Muscle layer of colon (tissue), 2 donors: Measurements from ENCODE around the gene GCNT2.
"Not testable (repeated sequence)": the region's sequence is repeated elsewhere in the genome, so short reads cannot be mapped to it uniquely, and the experiment has no call there.

Source experiments
- H3K27ac ChIP-seq: one replicate; pipeline ENCODE4 v1.7.0; 2013; ENCODE audit warnings: low read depth, mild to moderate bottlenecking, low read length, moderate library complexity
- H3K27me3 ChIP-seq, 2 donors: one replicate each; pipeline ENCODE4 v1.7.0; 2013; ENCODE audit warnings: low read length in 2 of 2, mild to moderate bottlenecking in 2 of 2; ENCODE audit not compliant: insufficient read depth in 2 of 2, control insufficient read depth in 1 of 2
- H3K36me3 ChIP-seq: one replicate; pipeline ENCODE4 v1.7.0; 2013; ENCODE audit warnings: mild to moderate bottlenecking, low read length; ENCODE audit not compliant: insufficient read depth
- H3K4me1 ChIP-seq: one replicate; pipeline ENCODE4 v1.7.0; 2013; ENCODE audit warnings: mild to moderate bottlenecking, low read length; ENCODE audit not compliant: insufficient read depth
- H3K4me3 ChIP-seq, 2 donors: one replicate each; pipeline ENCODE4 v1.7.0; 2013; ENCODE audit warnings: low read length in 2 of 2, low read depth in 1 of 2, mild to moderate bottlenecking in 1 of 2, moderate library complexity in 1 of 2
- H3K9ac ChIP-seq: one replicate; pipeline ENCODE4 v1.7.0; 2013; ENCODE audit warnings: low read length
- H3K9me3 ChIP-seq: one replicate; pipeline ENCODE4 v1.7.0; 2013; ENCODE audit warnings: mild to moderate bottlenecking, low read length
- donor health status: abdominal sarcoma.
- donor health status: Adenocarcinoma of cecum.

The GCNT2 gene

DNA sequence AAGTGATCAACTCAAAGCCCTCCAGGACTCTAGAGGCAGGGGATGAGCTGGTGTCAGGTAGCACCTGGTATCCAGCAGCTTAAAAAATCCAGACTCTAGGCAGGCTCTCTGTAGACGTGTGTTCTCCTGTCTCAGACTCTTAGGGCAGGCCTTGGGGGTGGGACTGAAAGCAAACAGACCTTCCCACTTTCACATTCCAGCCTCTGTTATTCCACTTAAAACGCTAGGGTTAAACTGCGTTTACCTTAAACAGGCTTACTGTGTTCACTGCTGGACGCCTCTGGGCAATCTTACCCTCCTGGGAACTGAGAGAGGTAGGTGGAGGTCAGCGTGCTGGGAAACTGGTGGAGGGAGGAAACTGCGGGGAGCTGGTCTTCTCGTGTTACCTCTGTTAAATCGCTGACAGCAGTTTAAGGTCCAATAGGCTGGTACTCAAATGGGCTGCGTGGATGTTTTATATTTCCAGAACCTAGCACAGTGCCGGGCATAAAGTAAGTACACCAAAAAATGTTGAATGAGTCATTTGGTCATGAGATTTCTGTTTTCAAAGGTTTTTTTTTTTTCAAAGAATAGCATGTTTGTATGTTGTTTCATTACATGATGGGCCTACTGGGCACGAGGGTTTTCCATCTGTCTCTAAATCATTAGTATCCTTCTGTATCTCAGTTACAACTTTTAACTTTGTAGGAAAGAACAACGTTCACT, at the start of gene GCNT2:
Gene GCNT2, plus strand, starts transcription at position 248 of the 705 bp plus-strand sequence. CDS start 7,561 bp downstream, outside the sequence.
- Histone ChIP-seq H3K27ac (peak within 1 kb of the TSS; percentile 87), H3K36me3 (no peaks in the 10 kb centered on the region), H3K9ac (peak within 1 kb of the TSS; percentile 13), H3K9me3 (no peaks in the 10 kb centered on the region), H3K27me3 (no peaks in the 10 kb centered on the region), H3K4me1 (peaks cover 12% of the 10 kb centered on the region), H3K4me3 (peak within 1 kb of the TSS; percentile 25 to 42)

GRCh38 chr6:10472634-10473033, 48.5 kb upstream of the GCNT2 start:
- Histone ChIP-seq H3K4me3 (no peak overlapping the region), H3K4me1 (no peaks in the 10 kb centered on the region), H3K36me3 (no peaks in the 10 kb centered on the region), H3K27me3 (no peaks in the 10 kb centered on the region), H3K27ac (no peak overlapping the region), H3K9ac (no peak overlapping the region), H3K9me3 (no peaks in the 10 kb centered on the region)

DNA sequence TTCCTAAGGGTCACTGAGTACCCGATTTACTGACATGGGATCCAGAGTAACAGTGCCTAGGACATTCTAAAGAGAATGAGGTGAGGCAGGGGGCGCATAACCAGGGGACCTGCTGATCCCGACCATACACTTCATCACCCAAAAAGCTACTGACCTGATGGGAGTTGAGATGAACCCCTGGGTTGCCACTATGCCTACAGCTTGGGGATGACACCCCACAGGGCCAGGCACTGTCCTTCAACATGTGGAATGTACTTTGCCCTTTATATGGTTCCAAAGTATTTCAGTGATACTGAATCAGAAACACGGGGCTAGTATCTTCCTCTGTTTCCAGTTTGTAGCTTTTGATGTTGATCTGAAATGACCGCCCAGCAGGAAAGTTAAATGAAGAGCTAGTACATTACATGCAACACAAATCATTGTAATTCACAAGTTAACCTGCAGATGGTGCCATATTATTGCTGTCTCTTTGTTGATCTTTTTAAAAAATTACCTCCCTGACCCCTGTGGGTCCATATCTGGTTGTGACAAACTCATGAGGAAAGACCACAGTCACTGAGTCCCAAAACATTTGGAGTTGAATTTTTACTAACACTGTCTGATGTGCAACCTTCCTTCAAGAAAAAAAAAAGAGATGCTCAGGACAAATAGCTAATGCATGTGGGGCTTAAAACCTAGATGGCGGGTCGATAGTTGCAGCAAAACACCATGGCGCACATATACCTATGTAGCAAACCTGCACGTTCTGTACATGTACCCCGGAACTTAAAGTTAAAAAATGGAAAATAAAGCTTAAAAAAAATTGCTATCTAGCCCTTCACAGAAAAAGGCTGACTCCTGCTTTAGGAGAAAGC, 42.7 kb upstream of the GCNT2 start:
- no peaks in the 10 kb centered on the region for H3K4me1 ChIP-seq
- H3K9me3 ChIP-seq = no peaks in the 10 kb centered on the region
- H3K36me3 ChIP-seq = no peaks in the 10 kb centered on the region
- H3K27ac ChIP-seq = no peak overlapping the region
- H3K4me3 ChIP-seq = no peak overlapping the region
- H3K27me3 ChIP-seq = no peaks in the 10 kb centered on the region
- H3K9ac ChIP-seq = no peak overlapping the region

DNA sequence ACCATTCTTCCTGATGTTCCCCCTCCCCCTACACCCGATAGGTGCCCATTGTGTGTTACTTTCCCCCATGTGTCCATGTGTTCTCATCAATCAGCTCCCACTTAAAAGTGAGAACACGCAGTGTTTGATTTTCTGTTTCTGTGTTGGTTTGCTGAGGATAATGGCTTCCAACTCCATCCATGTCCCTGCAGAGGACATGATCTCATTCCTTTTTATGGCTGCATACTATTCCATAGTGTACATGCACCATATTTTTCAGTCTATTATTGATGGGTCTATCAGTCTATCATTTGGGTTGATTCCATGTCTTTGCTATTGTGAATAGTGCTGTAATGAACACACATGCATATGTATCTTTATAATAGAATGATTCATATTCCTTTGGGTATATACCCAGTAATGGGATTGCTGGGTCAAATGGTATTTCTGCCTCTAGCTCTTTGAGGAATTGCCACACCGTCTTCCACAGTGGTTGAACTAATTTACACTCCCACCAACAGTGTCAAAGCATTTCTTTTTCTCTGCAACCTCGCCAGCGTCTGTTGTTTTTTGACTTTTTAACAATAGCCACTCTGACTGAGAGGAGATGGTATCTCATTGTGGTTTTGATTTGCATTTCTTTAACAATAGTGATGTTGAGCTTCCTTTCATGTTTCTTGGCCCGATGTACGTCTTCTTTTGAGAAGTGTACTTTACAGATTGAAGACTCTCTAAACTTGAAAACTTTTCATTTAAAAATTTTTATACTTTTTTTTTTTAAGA, 41.0 kb upstream of the GCNT2 start:
- no peaks in the 10 kb centered on the region for H3K4me1 ChIP-seq
- no peaks in the 10 kb centered on the region for H3K36me3 ChIP-seq
- H3K4me3 ChIP-seq = no peak overlapping the region
- H3K9me3 ChIP-seq = no peaks in the 10 kb centered on the region
- H3K9ac ChIP-seq = no peak overlapping the region
- H3K27ac ChIP-seq = no peak overlapping the region
- H3K27me3 ChIP-seq = no peaks in the 10 kb centered on the region

DNA sequence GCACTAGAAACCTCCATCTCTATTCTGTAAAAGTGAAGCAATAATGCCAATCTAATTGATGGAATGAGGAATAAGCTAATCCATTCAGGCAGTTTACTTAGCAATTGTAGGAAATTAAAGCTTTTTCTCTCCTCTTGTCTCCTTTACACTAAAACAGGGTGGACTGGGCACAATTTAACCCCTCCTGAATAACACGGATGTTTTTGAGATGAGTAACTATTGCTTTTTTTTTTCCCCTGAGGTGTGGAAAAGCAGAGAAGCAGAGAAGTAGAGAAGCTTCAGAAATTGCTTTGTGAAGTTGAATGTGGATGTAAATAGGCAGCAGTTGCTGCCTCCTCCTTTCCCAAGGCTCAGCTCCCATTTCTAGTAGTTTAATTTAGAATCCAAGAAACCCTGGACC, 40.0 kb upstream of the GCNT2 start:
- no peaks in the 10 kb centered on the region for H3K9me3 ChIP-seq
- no peak overlapping the region for H3K9ac ChIP-seq
- no peaks in the 10 kb centered on the region for H3K4me1 ChIP-seq
- H3K27ac ChIP-seq = no peak overlapping the region
- no peaks in the 10 kb centered on the region for H3K36me3 ChIP-seq
- no peaks in the 10 kb centered on the region for H3K27me3 ChIP-seq
- H3K4me3 ChIP-seq = no peak overlapping the region

GRCh38 chr6:10482636-10483257, 38.4 kb upstream of the GCNT2 start:
- H3K36me3 ChIP-seq = no peaks in the 10 kb centered on the region
- no peak overlapping the region for H3K27ac ChIP-seq
- H3K4me3 ChIP-seq = no peak overlapping the region
- no peaks in the 10 kb centered on the region for H3K9me3 ChIP-seq
- no peaks in the 10 kb centered on the region for H3K27me3 ChIP-seq
- H3K9ac ChIP-seq = no peak overlapping the region
- no peaks in the 10 kb centered on the region for H3K4me1 ChIP-seq

GRCh38 chr6:10484912-10485311, 36.2 kb upstream of the GCNT2 start:
- Histone ChIP-seq H3K27me3 (no peaks in the 10 kb centered on the region), H3K4me3 (no peak overlapping the region), H3K9me3 (no peaks in the 10 kb centered on the region), H3K27ac (no peak overlapping the region), H3K4me1 (no peaks in the 10 kb centered on the region), H3K36me3 (no peaks in the 10 kb centered on the region), H3K9ac (no peak overlapping the region)

- Histone ChIP-seq H3K9me3 (no peaks in the 10 kb centered on the region), H3K36me3 (no peaks in the 10 kb centered on the region), H3K4me3 (no peak overlapping the region), H3K27ac (no peak overlapping the region), H3K4me1 (no peaks in the 10 kb centered on the region), H3K27me3 (no peaks in the 10 kb centered on the region), H3K9ac (no peak overlapping the region)
Measured at GRCh38 chr6:10485406-10485805, 35.7 kb upstream of the GCNT2 start.

GRCh38 chr6:10486215-10486614, 34.9 kb upstream of the GCNT2 start:
- Histone ChIP-seq H3K9me3 (no peaks in the 10 kb centered on the region), H3K9ac (no peak overlapping the region), H3K27ac (no peak overlapping the region), H3K27me3 (no peaks in the 10 kb centered on the region), H3K4me3 (no peak overlapping the region), H3K4me1 (no peaks in the 10 kb centered on the region), H3K36me3 (no peaks in the 10 kb centered on the region)

GRCh38 chr6:10486944-10487588, 34.1 kb upstream of the GCNT2 start:
- H3K4me3 ChIP-seq, H3K27me3 ChIP-seq, H3K9ac ChIP-seq, H3K27ac ChIP-seq, H3K4me1 ChIP-seq, H3K9me3 ChIP-seq, H3K36me3 ChIP-seq: not testable (repeated sequence)
